Bronchial epithelial cell (primary cell): Measurements from ENCODE around the gene HOXB13. TPM values are rescaled to one million over a fixed set of nuclear protein-coding genes. Genes with fewer than 3 reads are reported as not detected.

Source experiments
- DNase-seq: peaks from one replicate; pipeline ENCODE4 v3.0.0-alpha.2; 2010; ENCODE audit warnings: low read depth
- FAIRE-seq: peaks from 2 replicates; lab custom pipeline; 2011; peaks lifted over from hg19 to GRCh38; lab: Jason Lieb, UNC
- H3K27me3 ChIP-seq: 2 replicates; pipeline ENCODE4 v1.5.1; 2011; ENCODE audit warnings: low read length; ENCODE audit not compliant: control insufficient read depth, insufficient read depth
- H3K36me3 ChIP-seq: 2 replicates; pipeline ENCODE4 v1.5.1; 2011; ENCODE audit warnings: low read length; ENCODE audit not compliant: control insufficient read depth, insufficient read depth
- H3K4me3 ChIP-seq: 2 replicates; pipeline ENCODE4 v1.5.1; 2011; ENCODE audit warnings: mild to moderate bottlenecking, low read depth, low read length, control low read depth
- CTCF ChIP-seq: IDR thresholded peaks from 2 replicates; pipeline ENCODE4 v1.5.1; 2011; ENCODE audit warnings: mild to moderate bottlenecking, moderate library complexity, low read length, control low read depth, inconsistent platforms; ENCODE audit not compliant: insufficient read depth, severe bottlenecking
- total RNA-seq: library from RNA; depleted of rRNA; stranded (reverse); fragments of >200 nt; gene quantifications from 2 replicates; pipeline ENCODE4 v1.2.1, GENCODE V29; 2014

HOXB13 gene
- total RNA-seq, 1 donor from 2014 or later, result not detected

- Histone ChIP-seq H3K27me3 (peaks cover 71% of the 10 kb centered on the region), H3K36me3 (no peaks in the 10 kb centered on the region), H3K4me3 (no peak overlapping the region)
- no peak for TF ChIP-seq CTCF
- DNase-seq (no peak), FAIRE-seq (no peak)
These were observed 22.6 kb upstream of the HOXB13 start for GRCh38 chr17:48751172-48751571.

DNA sequence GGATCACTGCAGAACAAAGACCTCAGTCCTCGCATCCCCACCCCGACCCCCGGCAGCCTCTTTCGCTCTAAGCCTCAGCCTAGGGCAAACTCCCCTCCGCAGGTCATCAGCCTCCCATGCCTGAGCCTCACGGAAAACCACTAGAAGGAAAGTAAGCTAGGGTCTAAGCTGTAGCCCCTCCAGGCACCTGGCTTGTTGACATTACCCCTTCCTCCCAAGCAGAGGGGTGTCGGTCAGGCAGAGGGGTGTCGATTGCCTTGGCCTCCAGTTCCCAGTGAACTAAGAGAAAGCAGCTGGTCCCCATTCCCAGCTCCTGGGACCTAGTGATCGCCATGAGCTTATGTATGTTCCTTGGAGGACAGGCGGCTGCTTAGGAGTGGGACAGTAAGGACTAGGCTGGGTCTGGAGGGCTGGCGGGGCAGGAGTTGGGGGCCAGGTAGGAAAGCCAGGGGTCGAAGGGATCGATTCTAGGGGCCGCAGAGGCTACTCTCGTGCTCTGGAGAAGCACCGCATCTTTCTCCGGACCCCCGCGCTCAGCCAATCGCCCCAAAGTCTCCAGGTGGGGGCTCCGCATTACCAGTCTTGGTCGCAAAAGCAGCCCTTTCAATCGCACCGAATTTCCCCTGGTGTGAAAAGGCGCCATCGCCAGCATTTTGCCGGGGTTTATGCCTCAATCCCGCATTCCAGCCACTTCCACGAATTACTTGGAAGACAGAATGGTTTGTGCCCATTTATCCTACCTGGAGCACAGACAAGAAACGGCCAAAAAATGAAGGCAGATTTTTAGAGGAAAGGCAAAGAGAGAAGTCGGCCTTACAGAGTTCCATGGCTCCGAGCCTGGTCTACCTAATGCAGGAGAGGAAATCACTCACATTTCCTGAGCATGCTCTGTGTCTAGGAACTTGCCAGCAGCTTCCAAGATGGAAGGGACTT is 21.3 kb upstream of the HOXB13 start:
- no peak for FAIRE-seq

GRCh38 chr17:48748718-48749566 is 20.4 kb upstream of the HOXB13 start:
- DNase-seq (no peak), FAIRE-seq (no peak)
- Histone ChIP-seq H3K36me3 (no peaks in the 10 kb centered on the region), H3K4me3 (no peak overlapping the region), H3K27me3 (peaks cover 74% of the 10 kb centered on the region)
- TF ChIP-seq CTCF, result no peak

More for the DNA sequence above, 21.3 kb upstream of the HOXB13 start:
- H3K4me3 ChIP-seq, result no peak overlapping the region
- TF ChIP-seq CTCF, result no peak
- DNase-seq, result no peak
- peaks cover 76% of the 10 kb centered on the region for H3K27me3 ChIP-seq
- H3K36me3 ChIP-seq, result no peaks in the 10 kb centered on the region

GRCh38 chr17:48747445-48748363 is 19.2 kb upstream of the HOXB13 start:
- DNase-seq (no peak), FAIRE-seq (no peak)
- no peak overlapping the region for H3K4me3 ChIP-seq
- no peaks in the 10 kb centered on the region for H3K36me3 ChIP-seq
- TF ChIP-seq CTCF, result no peak
- H3K27me3 ChIP-seq, result peaks cover 71% of the 10 kb centered on the region

DNA sequence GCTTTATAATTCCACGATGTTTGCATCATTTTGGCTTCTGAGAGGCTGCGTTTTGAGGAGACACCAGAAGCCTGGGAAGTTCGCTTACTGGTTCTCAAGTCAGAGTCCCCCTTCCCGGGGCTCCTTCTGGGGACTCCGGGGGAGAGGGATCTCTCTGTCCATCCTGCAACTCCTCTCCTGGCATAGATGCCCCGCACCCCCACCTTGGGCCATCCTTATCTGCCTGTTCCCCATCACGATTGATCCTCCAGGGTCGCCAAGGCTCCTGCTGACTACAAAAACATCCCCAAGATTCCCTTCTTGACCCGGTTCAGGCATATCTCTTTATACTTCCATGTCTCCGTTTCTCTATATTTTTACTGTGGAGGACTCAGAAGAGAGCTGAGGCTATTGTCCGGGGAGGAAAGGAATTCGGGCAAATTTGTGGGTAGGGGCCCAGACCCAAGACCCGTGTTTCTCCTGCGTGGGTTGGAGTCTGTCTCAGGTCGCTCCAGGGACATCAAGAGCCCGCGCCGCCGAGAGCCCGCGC is 18.4 kb upstream of the HOXB13 start:
- Histone ChIP-seq H3K27me3 (peaks cover 69% of the 10 kb centered on the region), H3K4me3 (no peak overlapping the region), H3K36me3 (no peaks in the 10 kb centered on the region)
- FAIRE-seq (no peak), DNase-seq (no peak)
- TF ChIP-seq CTCF, result no peak
